Common myeloid progenitor, CD34-positive (primary cell): ENCODE measurements around the gene UMODL1. TPM values are rescaled to one million over a fixed set of nuclear protein-coding genes. Genes with fewer than 3 reads are reported as not detected.

ENCODE experiments used
- CTCF ChIA-PET: fragments of 350-600 bp; sonication (Branson Sonifier 250); formaldehyde crosslinking; loops from one replicate; lab custom pipeline; 2021; ENCODE audit warnings: antibody characterized with exemption; lab: Charles Lee
- POLR2A ChIA-PET: fragments of 350-600 bp; sonication (Branson Sonifier 250); formaldehyde crosslinking; loops from one replicate; lab custom pipeline; 2021; ENCODE audit warnings: antibody characterized with exemption; lab: Charles Lee
- DNase-seq, 3 donors: peaks; one replicate each; pipeline versions ENCODE4 v3.0.0 to v3.0.0-alpha.2; 2013
- H3K27ac ChIP-seq, 2 experiments: 1 replicate in 1 of 2; 2 replicates in 1 of 2; pipeline ENCODE4 v1.7.0; 2013; ENCODE audit warnings: inconsistent platforms in 2 of 2, low read length in 2 of 2, mild to moderate bottlenecking in 2 of 2, low read depth in 1 of 2, moderate library complexity in 1 of 2; ENCODE audit not compliant: severe bottlenecking in 2 of 2, insufficient read depth in 1 of 2, poor library complexity in 1 of 2
- H3K27me3 ChIP-seq, 5 experiments: replicated peaks in 2 of 5; 1 replicate in 3 of 5; 2 replicates in 2 of 5; pipeline versions ENCODE4 v1.6.1 to v1.7.0; 2013; ENCODE audit warnings: low read length in 4 of 5, mild to moderate bottlenecking in 2 of 5, moderate library complexity in 2 of 5, inconsistent platforms in 1 of 5; ENCODE audit not compliant: insufficient read depth in 5 of 5, control insufficient read depth in 4 of 5
- H3K36me3 ChIP-seq, 4 experiments: 1 replicate in 2 of 4; 2 replicates in 2 of 4; pipeline versions ENCODE4 v1.6.1 to v1.7.0; 2013; ENCODE audit warnings: low read length in 3 of 4, control low read depth in 1 of 4, mild to moderate bottlenecking in 1 of 4; ENCODE audit not compliant: control insufficient read depth in 4 of 4, insufficient read depth in 4 of 4
- H3K4me1 ChIP-seq, 4 experiments: 1 replicate in 3 of 4; 2 replicates in 1 of 4; pipeline versions ENCODE4 v1.6.1 to v1.7.1; 2013; ENCODE audit warnings: low read length in 3 of 4, mild to moderate bottlenecking in 3 of 4, control low read depth in 1 of 4, inconsistent platforms in 1 of 4, moderate library complexity in 1 of 4; ENCODE audit not compliant: control insufficient read depth in 4 of 4, insufficient read depth in 4 of 4; ENCODE audit errors: control extremely low read depth in 1 of 4
- H3K4me3 ChIP-seq, 7 experiments: 1 replicate in 4 of 7; 2 replicates in 3 of 7; pipeline versions ENCODE4 v1.5.1 to v1.7.0; 2013; ENCODE audit warnings: mild to moderate bottlenecking in 7 of 7, low read length in 6 of 7, moderate library complexity in 6 of 7, inconsistent platforms in 2 of 7, low read depth in 2 of 7, control low read depth in 1 of 7; ENCODE audit not compliant: insufficient read depth in 4 of 7, control insufficient read depth in 1 of 7; ENCODE audit errors: extremely low read depth in 1 of 7
- H3K9me3 ChIP-seq, 5 experiments: 1 replicate in 4 of 5; 2 replicates in 1 of 5; pipeline versions ENCODE4 v1.6.1 to v1.7.1; 2013; ENCODE audit warnings: low read length in 4 of 5, mild to moderate bottlenecking in 2 of 5, inconsistent platforms in 1 of 5, low read depth in 1 of 5, moderate library complexity in 1 of 5; ENCODE audit not compliant: control insufficient read depth in 4 of 5, insufficient read depth in 2 of 5; ENCODE audit errors: control extremely low read depth in 1 of 5
- WGBS: methylation state at CpG from one replicate; pipeline ENCODE4 v1.1.5; 2013; ENCODE audit not compliant: insufficient coverage; 5-methylcytosine and 5-hydroxymethylcytosine counted together
- polyA plus RNA-seq: library from polyadenylated mRNA; unstranded; fragments of 120-200 nt; gene quantifications from one replicate; pipeline ENCODE4 v1.2.1, GENCODE V29; 2013

The UMODL1 gene
- 2.2 TPM for polyA plus RNA-seq

- no peak for DNase-seq
- no peak within 1 kb of the TSS for H3K27ac ChIP-seq
- H3K27me3 ChIP-seq: no peaks in the 10 kb centered on the region
- POLR2A ChIA-PET: no interaction called here
- H3K4me1 ChIP-seq: peaks cover 0 to 14% (median 5%) of the 10 kb centered on the region in 4 experiments
- no peaks in the 10 kb centered on the region for H3K36me3 ChIP-seq
- CTCF ChIA-PET: interaction anchor here (1.9 kb wide), 1 partner anchor 36 kb away, joined by 7 read pairs; no protein-coding TSS in a partner anchor
- no peaks in the 10 kb centered on the region for H3K9me3 ChIP-seq
- no peak within 1 kb of the TSS for H3K4me3 ChIP-seq
- WGBS: 97% methylated on average over 12 of the region's 13 CpGs
Observed at GRCh38 chr21:42071146-42071737, at the start of gene UMODL1. UMODL1 (plus strand) TSS chr21:42071317; CDS start chr21:42071317, 0 bp downstream.

- Histone ChIP-seq H3K4me3 (no peak overlapping the region), H3K27ac (no peak overlapping the region), H3K27me3 (no peaks in the 10 kb centered on the region), H3K36me3 (no peaks in the 10 kb centered on the region), H3K4me1 (no peaks in the 10 kb centered on the region), H3K9me3 (no peaks in the 10 kb centered on the region)
- WGBS: 94% methylated on average over 16 of the region's 20 CpGs
- no peak for DNase-seq
- POLR2A ChIA-PET: no interaction called here
- CTCF ChIA-PET: interaction anchor here (0.9 to 2.1 kb wide), 4 partner anchors 10 to 96 kb away, joined by 4 to 5 read pairs (median 4); no protein-coding TSS in a partner anchor
Observed at GRCh38 chr21:42021371-42022090, 49.6 kb upstream of the UMODL1 start.

GRCh38 chr21:42022091-42022430, 49.1 kb upstream of the UMODL1 start:
- no peaks in the 10 kb centered on the region for H3K9me3 ChIP-seq
- no peak overlapping the region for H3K27ac ChIP-seq
- H3K4me3 ChIP-seq: no peak overlapping the region
- ChIA-PET POLR2A (no interaction called here), CTCF (no interaction called here)
- no peaks in the 10 kb centered on the region for H3K36me3 ChIP-seq
- no peaks in the 10 kb centered on the region for H3K27me3 ChIP-seq
- peaks cover 0 to 2% (median under 1%) of the 10 kb centered on the region in 4 experiments for H3K4me1 ChIP-seq
- WGBS: 95% methylated on average over 11 of the region's 12 CpGs
- no peak for DNase-seq

GRCh38 chr21:42022906-42023305, 48.2 kb upstream of the UMODL1 start:
- H3K36me3 ChIP-seq: no peaks in the 10 kb centered on the region
- H3K9me3 ChIP-seq: no peaks in the 10 kb centered on the region
- 97% methylated on average over 6 of the region's 11 CpGs for WGBS
- no peak overlapping the region for H3K27ac ChIP-seq
- POLR2A ChIA-PET: no interaction called here
- H3K4me1 ChIP-seq: peaks cover 0 to 10% (median 7%) of the 10 kb centered on the region in 4 experiments
- CTCF ChIA-PET: no interaction called here
- H3K27me3 ChIP-seq: no peaks in the 10 kb centered on the region
- DNase-seq: no peak
- no peak overlapping the region for H3K4me3 ChIP-seq

- 99% methylated on average over 11 of the region's 12 CpGs for WGBS
- no peak for DNase-seq
- ChIA-PET POLR2A (interaction anchor here (1.2 kb wide), 1 partner anchor 13 kb away, joined by 3 read pairs; no protein-coding TSS in a partner anchor), CTCF (interaction anchor here (1.0 to 1.7 kb wide), 2 partner anchors 9 to 38 kb away, joined by 5 read pairs; no protein-coding TSS in a partner anchor)
- no peaks in the 10 kb centered on the region for H3K36me3 ChIP-seq
- H3K27ac ChIP-seq: no peak overlapping the region
- no peaks in the 10 kb centered on the region for H3K9me3 ChIP-seq
- no peaks in the 10 kb centered on the region for H3K27me3 ChIP-seq
- H3K4me1 ChIP-seq: peaks cover 4 to 35% (median 27%) of the 10 kb centered on the region in 4 experiments
- H3K4me3 ChIP-seq: no peak overlapping the region
Observed at GRCh38 chr21:42025376-42026081, 45.6 kb upstream of the UMODL1 start.

GRCh38 chr21:42026082-42026435, 45.1 kb upstream of the UMODL1 start:
- Histone ChIP-seq H3K27me3 (no peaks in the 10 kb centered on the region), H3K36me3 (no peaks in the 10 kb centered on the region), H3K27ac (no peak overlapping the region), H3K4me3 (no peak overlapping the region), H3K4me1 (peaks cover 4 to 37% (median 27%) of the 10 kb centered on the region in 4 experiments), H3K9me3 (no peaks in the 10 kb centered on the region)
- 100% methylated on average over 4 of the region's 9 CpGs for WGBS
- no peak for DNase-seq
- CTCF ChIA-PET: interaction anchor here (1.0 to 1.7 kb wide), 3 partner anchors 10 to 91 kb away, joined by 3 to 5 read pairs (median 5); no protein-coding TSS in a partner anchor
- POLR2A ChIA-PET: interaction anchor here (1.2 kb wide), 1 partner anchor 14 kb away, joined by 3 read pairs; no protein-coding TSS in a partner anchor
